Stimulated activated CD4-positive, alpha-beta T cell treated with anti-CD3 and anti-CD28 coated beads, TNF-alpha, amount 100 ng/mL, for 48 hours (primary cell): ENCODE results near the gene ADPRM.
"Not testable (repeated sequence)": the region's sequence is repeated elsewhere in the genome, so short reads cannot be mapped to it uniquely, and the experiment has no call there.

Source experiments
- DNase-seq, 3 donors: peaks; one replicate each; pipeline ENCODE4 v3.0.0-alpha.2; 2020; ENCODE audit warnings: low read depth in 3 of 3

ADPRM gene

GRCh38 chr17:10699856-10700255, 2.5 kb downstream of the ADPRM start:
- DNase-seq = no peak

DNA sequence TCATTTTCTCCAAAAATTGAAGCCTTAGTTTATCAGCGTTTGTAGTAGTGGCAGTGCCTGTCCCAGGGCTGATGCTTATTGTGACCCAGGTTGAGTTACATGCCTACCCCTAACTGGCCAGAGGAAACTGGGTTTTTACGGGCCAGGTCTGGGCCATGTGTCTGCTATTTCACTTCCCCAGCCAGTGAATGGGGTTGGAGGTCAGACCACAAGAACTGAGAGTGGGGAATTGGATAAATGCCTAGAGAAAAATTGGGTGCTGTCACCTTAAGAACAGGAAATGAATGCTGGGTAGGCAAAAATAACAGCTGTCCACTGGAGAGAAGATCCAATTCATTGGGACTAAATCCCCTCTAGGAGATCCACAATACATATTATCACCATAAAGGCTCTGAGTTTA, 5.2 kb downstream of the ADPRM start:
- DNase-seq = no peak

GRCh38 chr17:10705727-10706126, 8.3 kb downstream of the ADPRM start:
- DNase-seq = no peak

DNA sequence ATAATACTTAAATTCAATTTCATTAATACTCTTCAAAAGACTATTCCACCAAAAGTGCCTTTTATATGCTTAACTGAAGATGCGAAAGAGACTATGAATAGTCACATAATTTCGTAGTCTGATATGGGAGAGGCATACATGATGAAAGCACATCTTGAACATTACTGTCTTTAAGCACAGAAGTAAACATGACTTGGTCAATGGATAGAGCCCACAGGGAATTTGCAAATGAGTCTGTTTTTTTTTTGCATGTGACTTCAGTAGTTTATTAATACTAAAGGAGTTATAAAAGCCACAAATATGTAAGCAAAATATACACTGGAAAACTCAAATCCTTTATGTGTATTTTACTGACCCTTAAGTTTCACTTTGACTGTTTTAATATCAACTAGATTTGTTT, 15.9 kb downstream of the ADPRM start:
- DNase-seq = no peak

- no peak for DNase-seq
These were observed 18.8 kb downstream of the ADPRM start for GRCh38 chr17:10716218-10716617.

DNA sequence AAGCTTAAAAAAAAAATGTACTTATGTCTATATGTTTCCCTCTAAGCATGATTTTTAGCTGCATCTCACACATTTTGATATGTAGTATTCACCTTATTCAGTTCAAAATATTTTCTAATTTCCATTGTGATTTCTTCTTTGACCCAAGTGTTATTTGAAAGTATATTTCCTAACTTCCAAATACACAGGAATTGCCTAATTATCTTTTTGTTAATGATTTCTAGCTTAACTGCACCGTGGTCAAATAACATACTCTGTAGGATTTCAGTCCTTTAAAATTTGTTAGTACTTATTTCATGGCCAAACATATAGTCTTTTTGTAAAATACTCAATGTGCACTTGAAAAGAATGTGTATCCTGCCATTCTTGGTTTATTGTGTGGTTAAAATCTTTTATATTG, 21.2 kb downstream of the ADPRM start:
- DNase-seq = no peak

- no peak for DNase-seq
These were observed 27.3 kb downstream of the ADPRM start for GRCh38 chr17:10724546-10725195.

DNA sequence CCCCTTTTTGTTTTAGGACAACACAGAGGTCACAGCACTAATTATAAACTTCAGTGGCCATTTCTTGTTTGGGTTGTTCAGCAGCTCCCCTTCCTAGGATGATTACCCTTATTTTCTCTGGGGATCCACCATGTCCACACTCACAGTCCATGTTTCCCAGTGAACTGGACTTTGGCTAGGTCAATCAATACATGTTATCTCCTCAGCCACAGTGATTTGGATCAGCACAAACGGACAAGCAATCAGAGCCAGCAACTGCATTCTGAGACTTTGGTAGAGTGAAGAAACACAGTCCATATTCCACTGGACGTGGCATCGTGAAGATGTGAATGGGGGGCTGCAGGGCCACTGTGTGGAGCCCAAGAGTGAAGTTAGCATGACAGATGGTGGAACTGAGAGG, 27.9 kb downstream of the ADPRM start:
- no peak for DNase-seq

GRCh38 chr17:10726196-10726595, 28.8 kb downstream of the ADPRM start:
- DNase-seq = no peak

- no peak for DNase-seq
These were observed 29.8 kb downstream of the ADPRM start for GRCh38 chr17:10727192-10727591.

DNA sequence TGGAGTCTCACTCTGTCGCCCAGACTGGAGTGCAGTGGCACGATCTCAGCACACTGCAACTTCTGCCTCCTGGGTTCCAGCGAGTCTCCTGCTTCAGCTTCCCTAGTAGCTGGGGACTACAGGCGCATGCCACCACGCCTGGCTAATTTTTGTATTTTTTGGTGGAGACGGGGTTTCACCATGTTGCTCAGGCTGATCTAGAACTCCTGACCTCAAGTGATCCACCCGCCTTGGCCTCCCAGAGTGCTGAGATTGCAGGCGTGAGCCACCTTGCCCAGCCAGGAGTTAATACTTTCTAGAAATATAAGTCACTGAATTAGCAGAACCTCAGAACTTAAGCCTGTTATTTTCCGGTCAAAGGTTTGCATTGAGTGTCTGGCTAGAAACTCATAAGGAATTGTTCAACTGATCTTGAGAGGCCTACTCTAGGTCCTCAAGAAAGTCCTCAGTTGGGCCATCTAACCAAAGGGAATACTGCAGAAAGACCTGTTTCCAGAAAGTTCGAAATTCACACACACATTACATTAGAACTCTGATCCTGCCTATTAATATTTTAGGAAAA, 31.0 kb downstream of the ADPRM start:
- no peak for DNase-seq

- peak in 2 of 3 donors; percentile 8 to 34 for DNase-seq
These were observed 32.2 kb downstream of the ADPRM start, which contains the start of gene TMEM220 for GRCh38 chr17:10729334-10730193. Gene TMEM220, minus strand, starts transcription at chr17:10730023. Its CDS starts 172 bp downstream, at chr17:10729851.

- DNase-seq = not testable (repeated sequence)
These were observed 32.9 kb downstream of the ADPRM start for GRCh38 chr17:10730247-10730646.

DNA sequence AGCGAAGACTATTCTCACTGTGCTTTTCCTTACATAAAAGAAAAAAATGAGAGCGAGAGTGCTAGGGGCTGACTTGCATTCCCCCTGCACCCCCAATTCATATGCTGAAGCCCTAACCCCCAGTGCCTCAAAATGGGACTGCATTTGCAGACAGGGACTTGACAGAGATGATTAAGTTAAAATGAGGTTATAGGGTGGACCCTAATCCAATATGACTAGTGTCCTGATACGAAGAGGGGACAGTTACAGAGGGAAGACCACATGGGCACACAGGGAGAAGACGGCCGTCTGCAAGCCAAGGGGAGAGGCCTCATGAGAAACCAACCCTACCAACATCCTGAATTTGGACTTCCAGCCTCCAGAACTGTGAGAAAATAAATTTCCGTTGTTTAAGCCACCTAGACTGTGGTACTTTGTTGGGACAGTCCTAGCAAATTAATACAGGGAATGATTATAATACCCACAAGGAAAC, 34.0 kb downstream of the ADPRM start:
- no peak for DNase-seq

DNA sequence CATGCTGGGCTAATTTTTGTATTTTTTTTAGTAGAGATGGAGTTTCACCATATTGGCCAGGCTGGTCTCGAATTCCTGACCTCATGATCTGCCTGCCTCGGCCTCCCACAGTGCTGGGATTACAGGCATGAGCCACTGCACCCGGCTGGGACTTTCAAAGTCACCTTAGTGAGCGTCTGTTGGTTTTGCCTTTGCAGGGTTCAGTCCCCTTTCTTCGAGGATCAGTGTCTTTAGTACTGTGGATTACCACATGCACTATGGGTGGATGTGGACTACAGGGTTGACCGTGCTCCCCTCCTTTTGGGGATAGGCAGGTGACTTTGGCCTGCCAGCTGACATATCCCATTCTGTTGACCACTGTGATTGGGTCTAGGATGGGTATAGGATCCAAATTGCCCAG, 34.7 kb downstream of the ADPRM start:
- DNase-seq = not testable (repeated sequence)

- no peak for DNase-seq
These were observed 36.3 kb downstream of the ADPRM start for GRCh38 chr17:10733666-10734065.

DNA sequence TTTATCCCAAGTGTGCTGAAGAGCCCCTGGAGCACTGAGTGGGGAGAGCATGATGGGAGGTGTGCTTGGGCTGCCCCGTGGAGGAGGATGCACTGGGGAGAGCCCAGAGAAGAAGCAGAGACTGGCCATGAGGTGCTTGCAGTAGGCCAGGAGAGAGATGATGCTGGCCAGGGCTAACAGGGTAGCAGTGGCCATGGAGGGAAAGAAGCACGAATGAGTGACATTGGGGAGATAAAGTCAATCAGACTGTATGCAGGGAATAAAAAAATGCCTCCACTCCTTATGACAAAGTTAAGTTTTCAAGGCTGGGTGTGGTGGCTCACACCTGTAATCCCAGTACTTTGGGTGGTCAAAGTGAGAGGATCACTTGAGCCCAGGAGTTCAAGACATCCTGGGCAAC, 37.9 kb downstream of the ADPRM start:
- DNase-seq = no peak

DNA sequence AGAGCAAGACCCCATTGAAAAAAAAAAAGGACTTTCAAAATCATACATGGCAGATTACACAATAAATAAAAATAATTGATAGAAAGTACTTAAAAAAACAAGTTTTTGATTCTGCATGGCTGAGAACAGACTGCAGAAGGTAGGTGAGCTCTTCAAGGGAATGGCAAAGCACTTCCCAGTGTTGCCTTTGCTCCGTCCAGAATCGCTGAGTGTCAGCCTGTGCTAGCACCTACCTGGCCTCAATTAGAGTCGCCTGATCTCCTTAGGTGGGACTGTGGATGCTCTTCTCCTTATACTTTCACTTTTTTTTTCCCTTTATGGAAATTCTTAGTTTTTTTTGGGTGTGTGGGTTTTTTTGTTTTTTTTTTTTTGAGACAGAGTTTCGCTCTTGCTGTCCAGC, 38.4 kb downstream of the ADPRM start:
- DNase-seq = no peak

GRCh38 chr17:10737168-10737622, 39.8 kb downstream of the ADPRM start:
- peak in 1 of 3 donors; percentile 28 for DNase-seq

- DNase-seq = no peak
These were observed 40.3 kb downstream of the ADPRM start for GRCh38 chr17:10737736-10738135.

DNA sequence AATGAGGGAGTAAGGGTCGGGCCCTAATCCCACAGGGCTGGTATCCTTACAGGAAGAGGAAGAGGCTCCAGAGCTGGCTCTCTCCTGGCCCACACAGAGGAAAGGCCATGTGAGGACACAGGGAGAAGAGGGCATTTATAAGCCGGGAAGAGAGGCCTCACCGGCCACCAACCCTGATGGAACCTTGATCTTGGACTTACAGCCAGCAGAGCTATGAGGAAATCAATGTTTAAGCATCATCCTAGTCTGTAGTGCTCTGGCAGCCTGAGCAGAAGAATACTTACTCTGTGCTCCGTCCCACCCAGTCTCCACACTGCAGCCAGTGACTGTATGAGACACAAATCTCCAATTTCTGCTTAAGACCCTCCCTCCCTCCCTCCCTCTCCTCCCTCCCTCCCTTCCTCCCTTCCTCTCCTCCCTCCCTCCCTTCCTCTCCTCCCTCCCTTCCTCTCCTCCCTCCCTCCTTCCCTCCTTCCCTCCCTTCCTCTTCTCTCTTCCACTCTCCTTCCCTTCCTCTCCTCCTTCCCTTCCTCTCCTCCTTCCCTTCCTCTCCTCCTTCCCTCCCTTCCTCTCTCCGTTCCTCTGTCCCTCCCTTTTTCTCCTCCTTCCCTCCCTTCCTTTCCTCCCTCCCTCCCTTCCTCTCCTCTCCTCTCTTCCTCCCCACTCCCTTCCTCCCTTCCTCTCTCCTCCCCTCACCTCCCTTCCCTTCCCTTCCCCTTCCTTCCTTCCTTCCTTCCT, 41.3 kb downstream of the ADPRM start:
- no peak for DNase-seq

GRCh38 chr17:10739386-10739785, 42.0 kb downstream of the ADPRM start:
- DNase-seq = no peak
